Measurements from ENCODE around the gene RSPO3.
A peak's percentile ranks its signal among the peaks of the same experiment; 100 is the strongest.

The RSPO3 gene

DNA sequence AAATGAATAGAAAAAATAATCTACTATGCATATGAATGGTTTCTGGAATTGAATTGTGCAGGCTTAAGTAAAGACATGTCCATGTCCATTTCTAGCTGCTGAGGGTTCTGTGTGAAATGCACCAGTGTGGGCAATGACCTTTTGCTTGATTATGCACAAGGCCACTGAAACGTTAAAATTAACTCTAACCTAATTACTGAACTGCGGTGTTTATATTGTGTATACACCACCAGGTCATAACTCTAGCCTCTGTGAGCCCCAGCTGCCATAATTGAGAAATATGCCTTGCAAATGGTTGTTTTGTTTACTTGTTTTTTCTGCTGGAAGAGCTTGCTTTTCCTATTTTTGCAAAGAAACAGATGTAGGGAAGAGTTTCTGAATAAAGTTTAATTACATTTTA, 46.1 kb downstream of the RSPO3 start:
- DNase-seq: no peak

DNA sequence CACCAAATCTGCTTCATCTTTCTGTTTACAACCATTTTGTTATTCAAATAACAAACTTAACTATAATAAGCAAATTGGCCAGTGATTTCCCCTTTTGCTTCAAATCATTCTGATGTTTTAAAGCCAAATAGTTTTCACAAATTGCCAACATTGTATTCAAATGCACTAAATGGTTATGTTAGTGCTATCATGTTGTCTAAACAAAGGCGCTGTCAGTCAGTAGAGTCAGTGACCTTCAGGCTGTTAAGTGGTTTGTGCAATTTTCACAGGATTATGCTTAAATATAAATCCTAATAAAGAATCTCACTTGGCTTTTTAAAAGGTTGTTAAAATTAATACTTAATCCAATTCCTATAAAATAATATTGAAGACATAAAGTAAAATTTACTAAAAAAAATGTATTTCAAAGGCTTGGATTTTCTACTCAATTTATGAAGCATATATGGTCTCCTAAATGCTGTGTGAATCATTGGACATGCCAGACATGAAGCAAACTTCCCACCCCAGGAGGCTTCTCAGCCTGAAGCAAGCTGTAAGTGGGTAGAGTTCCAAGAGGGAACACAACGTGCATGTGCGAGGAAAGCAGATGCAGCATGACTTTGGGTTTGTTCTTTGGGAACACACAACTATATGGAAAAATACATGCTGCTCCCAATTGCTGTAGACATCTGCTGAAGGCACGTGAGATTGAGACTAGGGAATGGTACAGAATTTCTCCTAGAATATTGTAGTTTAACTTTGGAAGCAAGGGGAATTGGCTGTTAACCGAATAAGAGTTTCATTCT, 54.9 kb downstream of the RSPO3 start:
- no peak for DNase-seq

DNA sequence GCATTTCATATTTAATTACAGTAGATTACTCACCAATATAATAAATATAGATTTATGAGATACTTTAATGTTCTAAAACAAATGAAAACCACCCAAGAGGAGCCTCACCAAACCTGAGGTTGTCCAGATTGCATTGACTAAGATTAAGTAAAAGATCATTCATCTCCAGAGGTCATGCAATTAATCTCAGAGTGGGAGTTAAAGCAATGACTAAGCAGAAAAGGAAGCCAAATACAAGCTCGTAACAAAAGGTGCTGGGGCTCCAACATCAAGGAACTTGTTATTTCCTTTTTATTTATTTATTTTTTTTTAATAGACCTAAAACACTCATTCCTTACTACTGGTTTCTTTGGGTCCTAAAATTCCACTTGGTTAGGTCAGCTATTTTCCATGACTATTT, 57.7 kb downstream of the RSPO3 start:
- no peak for DNase-seq

DNA sequence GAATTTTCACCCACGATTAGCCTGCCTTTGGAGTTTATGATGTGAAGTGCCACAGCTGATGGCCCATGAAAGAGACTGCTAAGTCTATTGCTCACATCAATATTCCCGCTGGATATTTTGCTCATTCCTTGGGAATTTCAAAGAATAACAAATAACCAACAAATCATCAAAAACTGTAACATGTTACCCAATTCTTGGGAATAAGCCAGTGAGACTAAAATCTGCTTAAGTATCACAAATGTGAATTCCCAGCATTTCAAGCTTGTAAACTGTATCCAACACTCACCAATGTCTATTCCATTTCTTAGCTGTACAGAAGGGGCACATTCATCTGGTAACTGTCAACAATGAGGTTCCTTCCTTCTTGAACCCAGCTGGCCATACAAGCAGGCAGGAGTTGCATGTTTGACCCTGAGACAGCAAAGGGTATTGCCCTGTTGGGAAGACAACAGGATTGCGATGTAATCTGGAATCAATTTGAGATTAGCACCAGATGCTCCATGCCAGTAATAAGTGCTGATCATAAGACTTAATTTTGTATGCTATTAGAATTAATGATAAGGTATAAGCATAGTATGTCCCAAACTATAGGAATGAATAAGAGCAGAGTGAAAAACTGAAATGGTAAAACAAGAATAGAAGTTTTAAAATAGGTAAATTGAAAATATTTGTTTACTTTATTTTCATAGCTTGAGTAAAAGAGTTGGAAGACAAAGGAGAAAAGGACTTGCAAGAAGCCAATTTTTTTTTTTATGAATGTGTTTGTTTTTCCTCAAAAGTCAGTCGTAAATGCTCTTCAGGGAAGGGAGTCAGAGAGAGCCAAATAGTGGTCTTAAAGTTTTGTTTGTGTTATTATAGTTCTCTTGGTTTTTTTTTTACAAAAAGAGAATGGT, 58.8 kb downstream of the RSPO3 start:
- no peak for DNase-seq

DNA sequence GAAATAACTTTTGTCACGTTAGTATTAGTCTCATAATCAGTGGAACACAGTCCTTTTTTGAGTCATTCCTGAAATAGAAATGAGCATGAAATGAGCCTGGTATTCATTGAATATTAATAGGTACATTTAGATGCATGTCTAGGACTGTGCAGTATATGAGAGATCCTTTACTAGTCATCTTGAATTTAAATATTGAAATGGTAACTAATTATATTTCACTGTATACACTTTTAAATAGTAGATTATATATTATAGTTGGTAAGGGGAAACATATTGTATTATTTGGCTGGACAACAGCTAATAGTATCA, 59.4 kb downstream of the RSPO3 start:
- no peak for DNase-seq

DNA sequence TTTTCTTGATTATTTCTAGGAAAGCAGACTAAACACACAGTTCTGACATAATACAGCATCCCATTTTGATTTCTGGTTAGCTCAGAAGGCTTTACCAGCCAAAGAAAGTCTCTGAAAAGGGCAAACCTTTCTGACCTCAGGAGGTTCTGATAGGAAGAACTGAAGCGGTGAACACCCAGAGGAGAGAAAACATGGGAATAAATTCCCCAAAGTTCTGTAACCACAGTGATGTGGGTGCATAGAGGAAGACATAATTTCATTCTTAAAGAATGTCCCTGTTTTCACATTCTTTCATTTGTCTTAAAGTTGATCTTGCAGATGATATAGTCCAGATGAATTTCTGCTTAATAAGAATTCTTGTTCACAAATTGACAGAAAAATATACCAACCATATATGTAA, 60.3 kb downstream of the RSPO3 start:
- no peak for DNase-seq

DNA sequence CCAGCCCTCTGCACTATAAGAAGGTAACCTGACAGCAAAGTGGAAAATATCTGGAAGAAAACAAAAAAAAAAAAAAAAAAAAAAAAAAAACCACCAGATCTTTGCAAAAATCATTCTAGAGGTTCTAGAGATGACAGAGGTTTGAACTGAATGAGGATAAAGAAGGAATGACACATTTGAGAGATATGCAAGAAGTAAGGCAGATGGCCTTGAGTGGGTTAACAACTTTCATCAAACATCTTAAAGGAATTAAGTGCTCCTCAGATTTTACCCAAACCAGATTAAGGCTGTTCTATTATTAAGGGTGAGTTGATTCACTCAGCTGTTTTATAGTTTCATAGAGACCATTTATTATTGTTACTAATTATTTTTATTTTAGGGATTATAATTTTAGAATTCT, 62.0 kb downstream of the RSPO3 start:
- no peak for DNase-seq

DNA sequence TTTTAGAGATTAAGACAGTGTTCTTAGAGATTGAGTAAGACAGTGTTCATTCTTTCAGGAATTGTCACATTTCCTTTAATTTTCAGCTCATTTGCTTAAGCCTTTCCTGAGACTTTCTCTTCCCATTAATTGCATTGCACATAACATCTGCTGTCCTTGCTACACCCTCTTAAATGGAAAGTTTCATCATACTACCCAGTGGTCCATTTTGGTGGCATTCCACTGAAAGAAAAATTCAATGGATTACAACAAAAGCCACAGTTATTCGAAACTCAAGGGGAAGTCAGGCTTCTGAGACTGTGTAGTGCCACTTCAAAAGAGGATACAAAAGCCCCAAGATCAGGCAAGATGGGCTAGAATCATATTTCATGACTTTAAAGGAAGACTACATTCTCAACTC, 64.0 kb downstream of the RSPO3 start:
- no peak for DNase-seq

DNA sequence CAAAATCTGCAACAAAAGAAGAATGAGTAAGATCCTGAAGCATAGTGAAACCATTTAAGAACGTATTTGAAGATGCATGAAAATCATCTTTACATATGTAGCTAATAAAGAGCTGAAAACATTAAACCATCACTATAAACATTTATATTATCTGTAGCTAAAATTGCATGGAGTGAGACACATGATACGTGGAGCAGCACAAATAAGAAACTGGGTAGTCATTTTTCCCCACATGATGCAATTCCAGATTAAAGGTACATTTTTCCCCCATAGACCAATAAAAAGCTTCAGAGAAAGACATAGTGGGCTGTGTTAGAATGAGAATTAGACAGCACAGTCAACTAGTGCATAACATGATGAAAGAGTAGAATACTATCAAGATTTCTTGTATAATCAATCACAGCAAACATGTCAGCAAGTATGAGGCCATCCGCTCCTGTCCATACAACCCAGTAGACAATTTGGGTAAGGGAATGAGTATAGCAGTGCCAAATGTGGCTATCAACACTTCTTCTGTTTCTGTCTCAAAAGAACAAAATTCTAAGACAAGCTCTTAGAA, 67.0 kb downstream of the RSPO3 start:
- DNase-seq: no peak

DNA sequence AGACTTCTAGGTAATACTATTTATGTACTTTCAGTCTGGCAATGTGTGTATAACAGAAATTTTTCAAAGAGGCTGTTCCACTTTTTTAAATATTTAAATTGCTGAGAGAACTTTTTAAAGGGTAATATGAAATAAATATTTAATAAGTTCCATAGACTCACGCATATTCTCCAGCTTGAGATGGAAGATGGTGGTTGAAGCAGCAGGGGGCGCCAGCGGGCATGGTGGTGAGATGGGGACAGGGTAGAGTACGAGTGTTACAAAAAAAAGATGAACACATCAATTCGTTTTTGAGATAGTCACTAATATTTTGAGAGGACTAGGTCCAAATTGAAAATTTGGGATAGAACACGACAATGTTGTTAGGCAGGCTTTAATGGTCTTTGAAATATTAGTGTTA, 68.4 kb downstream of the RSPO3 start:
- DNase-seq: peak; percentile 19

DNA sequence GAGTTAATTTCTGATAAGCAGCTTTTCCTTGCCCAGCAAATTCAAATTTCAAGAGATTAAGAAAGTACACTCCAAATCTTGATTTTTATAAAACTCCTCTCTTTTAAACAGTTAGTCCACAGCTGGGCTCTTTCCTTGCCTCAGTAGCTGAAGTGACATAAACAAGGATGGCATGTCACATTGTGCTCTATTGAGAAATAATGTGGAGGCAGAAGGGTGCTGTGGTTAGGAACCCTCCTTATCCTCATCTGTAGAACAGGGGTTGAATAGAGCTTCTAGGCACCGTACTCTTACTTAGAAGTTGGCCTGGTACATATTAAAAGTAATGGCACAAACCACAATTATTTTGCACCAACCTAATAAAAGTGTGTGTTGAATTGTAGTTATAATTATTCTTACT, 70.3 kb downstream of the RSPO3 start:
- no peak for DNase-seq

DNA sequence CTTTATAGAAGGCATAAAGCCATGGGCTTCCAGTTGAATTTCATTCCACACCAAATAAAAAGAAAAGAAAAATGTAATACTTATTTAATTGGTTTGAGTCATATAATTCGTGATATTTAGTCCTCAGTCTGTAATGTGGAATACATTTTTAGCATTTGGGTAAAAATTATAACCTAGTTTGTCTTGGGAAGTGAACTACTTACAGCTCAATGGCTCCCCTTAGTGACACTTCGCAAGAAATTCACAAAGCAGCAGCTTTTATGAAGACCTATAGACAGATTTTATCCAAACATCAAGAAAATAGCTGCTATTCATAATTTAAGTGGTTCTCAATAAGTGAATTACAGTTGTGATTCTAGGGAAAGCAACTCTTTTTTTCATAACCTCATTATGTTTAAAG, 72.1 kb downstream of the RSPO3 start:
- DNase-seq: no peak

DNA sequence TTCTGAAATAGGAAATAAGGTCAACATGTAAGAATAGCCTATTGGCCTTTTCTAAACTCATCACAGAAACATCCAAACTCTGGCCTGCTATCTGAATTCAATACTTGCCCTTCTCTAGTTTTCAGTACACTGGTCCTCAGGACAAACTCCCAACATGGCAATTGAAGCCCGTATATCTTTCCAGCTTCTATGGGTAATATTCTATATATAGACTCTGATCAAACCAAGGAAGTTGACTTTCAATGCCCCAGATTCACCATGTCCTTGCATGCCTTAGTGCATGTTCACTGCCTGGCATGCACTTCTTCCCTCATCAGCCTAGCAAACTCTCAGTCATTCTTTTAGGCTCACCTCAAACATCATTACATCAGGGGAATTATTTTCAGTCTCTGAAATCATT, 73.2 kb downstream of the RSPO3 start:
- no peak for DNase-seq

DNA sequence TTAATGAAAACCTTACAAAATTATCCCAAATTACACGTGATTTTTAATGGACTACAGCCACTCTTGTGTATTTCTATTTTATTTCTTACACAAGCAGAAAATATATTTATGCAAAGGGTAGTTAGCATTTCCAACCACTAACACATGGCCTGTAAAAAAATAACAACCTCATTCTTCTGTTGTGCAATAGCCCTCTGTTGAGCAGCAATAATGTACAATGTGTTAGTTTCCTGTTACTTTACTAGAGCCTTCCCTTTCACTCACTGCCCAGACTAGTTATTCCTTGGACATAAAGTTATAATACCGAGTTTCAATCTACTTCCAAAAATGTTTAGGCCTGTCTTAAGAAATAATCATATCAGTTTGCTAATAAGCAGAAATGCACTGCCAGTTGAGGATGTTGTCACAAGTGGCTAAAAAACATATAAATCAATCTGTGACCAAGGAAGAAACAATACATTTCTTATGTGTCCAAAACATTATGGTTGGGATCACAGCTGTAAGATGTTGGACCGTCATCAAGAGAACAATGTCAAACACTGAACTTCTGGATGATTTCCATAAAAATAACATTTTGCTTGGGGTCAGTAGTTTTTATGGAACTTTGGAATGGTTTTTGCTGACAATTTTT, 74.6 kb downstream of the RSPO3 start:
- DNase-seq: no peak

DNA sequence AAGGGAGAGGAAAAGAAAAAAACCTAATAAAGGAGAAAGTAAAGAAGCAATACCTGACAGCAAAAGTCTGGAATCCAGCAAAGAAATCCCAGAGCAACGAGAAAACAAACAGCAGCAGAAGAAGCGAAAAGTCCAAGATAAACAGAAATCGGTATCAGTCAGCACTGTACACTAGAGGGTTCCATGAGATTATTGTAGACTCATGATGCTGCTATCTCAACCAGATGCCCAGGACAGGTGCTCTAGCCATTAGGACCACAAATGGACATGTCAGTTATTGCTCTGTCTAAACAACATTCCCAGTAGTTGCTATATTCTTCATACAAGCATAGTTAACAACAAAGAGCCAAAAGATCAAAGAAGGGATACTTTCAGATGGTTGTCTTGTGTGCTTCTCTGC, 77.4 kb downstream of the RSPO3 start:
- no peak for DNase-seq

DNA sequence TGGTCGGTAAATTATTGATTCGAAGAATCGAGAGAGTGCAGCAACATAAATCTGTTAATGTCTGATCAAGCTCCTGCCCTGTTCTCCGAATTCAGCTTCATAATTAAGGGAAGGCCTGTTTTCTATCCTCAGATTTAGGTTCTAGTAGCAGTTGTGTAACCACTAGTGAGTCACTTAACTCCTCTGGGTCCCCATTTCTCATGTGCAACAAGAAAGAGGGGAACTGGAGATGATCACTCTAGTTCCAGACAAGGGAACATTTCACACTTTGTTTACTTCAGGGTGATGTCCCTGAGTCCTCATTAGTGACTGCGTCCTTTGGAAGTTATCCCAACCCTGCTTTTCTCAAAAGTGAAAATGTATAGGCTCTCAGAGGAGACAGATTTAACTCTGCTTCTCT, 80.1 kb downstream of the RSPO3 start:
- DNase-seq: no peak

DNA sequence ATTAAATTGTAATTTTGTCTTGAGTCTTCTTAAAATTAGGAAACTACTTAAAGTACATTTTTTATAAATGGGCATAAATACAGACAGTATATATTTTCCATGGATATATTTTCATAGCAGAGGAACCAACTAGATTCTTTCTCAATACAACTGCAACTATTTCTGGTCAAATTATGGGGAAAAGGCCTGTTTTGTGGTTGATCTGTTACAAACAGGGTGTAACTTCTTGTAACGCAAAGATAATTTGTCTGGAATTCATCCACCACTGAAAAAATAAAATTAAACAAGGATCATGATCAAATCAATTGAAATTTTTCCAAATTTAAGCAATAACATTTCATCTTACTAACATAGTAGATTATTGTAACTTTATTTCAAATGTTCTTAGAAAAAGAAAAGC, 81.0 kb downstream of the RSPO3 start:
- no peak for DNase-seq

DNA sequence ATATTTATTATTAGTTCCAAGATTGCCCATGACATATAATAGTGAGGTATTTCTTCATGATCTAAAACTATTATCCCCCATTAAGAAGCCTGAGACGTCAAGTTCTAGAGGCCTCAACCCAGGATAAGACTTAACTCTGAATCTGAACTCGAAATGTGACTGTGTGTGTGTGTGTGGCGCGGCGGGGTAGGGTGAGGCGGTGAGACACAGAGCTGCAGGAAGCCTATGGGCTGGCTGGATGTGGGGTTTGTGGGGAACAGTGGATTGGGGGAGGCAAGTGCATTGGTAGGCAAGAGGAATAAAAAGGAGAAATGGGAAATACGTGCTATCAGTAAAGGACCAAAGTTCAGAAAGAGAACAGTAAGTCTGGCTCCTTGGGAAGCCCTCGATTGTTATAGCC, 81.6 kb downstream of the RSPO3 start:
- DNase-seq: no peak

DNA sequence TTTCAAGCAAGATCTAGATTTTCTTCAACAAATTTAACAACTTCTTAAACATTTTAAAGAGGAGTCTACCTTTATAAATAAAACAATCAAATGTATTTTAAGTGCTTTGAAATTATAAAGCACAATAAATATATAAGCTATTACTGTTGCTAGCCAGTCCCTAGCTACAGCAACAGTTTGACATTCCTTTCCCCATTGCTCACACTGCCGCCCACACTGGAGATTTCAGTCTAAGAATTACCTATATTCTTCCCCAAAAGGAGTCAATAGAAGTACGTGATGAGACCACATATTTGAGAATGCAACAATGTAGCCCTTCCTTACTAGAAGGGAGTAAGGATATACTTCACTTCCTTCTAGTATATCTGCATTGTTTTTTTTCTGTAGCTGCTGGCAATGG, 82.8 kb downstream of the RSPO3 start:
- no peak for DNase-seq

DNA sequence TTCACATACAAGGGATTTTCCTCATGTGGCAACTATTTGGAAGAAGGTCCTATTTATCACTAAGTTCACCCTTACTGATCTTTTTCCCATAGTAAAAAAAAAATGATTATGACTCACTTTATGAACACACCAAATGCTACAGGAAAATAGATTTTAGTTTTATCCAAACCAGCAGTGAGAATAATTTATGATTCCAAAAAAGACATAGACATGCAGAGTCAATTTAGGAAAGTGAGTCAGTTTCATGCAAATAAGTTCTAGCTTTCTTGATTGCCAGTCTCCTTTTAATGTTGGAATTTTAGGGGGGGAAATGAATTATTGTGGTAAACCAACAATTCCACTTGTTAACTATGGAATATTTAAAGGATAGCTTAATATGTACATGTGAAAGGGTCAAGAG, 84.2 kb downstream of the RSPO3 start:
- DNase-seq: no peak

DNA sequence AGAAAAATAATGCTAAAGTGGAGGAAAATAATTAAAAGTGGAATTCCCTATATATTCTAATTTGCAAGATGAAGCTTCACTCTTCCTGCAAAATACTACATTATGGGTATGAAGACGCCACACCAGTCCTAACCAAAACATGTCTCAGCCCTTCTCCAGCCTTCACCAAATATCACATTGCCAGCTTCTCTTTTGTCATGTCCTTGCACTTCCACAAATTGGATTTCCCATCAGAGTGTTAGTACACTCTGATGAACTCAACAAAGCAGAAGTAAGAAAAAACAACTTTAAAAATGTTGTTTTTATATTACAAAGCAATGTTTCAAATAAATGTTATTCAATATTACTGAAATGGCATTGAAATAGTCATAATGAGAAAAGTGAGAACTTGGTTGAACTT, 85.8 kb downstream of the RSPO3 start:
- no peak for DNase-seq

DNA sequence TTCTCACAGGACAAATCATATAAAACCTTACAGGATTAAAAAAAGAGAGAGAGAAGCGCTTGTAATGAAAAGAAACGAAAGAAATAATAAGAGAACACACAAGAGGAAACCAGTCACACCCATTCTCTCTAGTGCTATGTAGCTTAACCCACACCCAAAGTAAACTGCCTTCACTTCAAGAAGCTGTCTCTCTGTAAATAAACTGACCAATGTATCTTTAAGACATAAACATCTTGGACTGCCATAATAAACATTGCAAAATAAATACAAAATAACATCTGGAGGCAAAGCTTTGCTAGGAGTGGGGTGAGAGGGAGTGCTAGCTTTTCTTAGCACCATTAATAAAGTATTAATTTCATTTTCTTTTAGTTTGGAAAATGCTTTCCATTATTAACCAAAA, 86.6 kb downstream of the RSPO3 start:
- no peak for DNase-seq

DNA sequence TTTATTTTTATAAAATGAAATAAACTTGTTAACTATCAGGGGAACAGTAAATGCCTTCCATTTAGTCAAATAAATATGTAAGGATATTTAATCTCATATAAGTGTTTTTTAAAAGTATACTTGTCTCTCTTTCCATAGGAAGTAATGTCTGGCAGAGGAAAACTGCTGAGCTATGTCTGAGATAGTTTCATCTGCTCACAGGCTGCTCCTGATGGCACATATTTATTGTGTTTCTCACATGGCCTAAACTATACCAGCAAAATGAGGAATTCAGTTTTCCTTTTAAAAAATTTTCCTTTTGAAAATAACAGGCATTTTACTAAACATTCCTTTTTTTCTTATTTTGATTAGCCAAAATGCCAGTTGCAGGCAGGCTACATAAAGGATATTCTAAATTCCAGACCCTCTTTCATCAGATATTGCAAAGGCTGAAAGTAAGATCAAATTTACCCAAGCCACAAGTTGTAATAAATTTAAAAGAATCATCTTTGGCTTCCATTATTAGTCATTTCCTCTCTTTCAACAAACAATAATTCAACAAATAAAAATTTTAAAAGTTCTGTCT, 88.1 kb downstream of the RSPO3 start:
- no peak for DNase-seq
